HG03103 (cell line): ENCODE measurements around the gene MYOCD.
A peak's percentile ranks its signal among the peaks of the same experiment; 100 is the strongest.

Source experiments
- ATAC-seq: cut with Tn5 transposase; IDR thresholded peaks from one replicate; pipeline ENCODE4 v1.9.1; 2021; ENCODE audit warnings: low read depth; ENCODE audit not compliant: unreplicated experiment

MYOCD gene

GRCh38 chr17:12744786-12745185 lies 79.1 kb downstream of the MYOCD start:
- ATAC-seq: no peak

- no peak for ATAC-seq
Measured at GRCh38 chr17:12745486-12745885, 79.8 kb downstream of the MYOCD start.

GRCh38 chr17:12756786-12757185 lies 91.1 kb downstream of the MYOCD start:
- no peak for ATAC-seq

GRCh38 chr17:12759090-12759489 lies 93.4 kb downstream of the MYOCD start:
- no peak for ATAC-seq

DNA sequence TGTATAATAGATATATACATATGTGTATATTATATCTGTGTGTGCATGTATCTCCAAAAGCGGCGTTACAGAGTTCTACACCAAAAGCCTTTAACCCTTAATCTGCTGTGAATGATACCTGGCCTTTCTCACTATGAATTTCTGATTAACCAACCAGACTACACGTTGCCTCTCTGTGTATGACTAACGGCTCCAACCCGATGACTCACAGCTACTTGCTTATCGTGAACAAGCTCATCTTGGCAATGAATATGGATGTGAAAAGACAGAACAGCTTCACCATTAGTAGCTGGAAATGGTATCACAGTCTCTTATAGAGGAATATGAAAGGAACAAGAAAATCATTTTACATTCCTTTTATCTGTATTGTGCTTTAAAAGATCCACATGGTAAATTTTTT lies 99.9 kb downstream of the MYOCD start:
- ATAC-seq: no peak

GRCh38 chr17:12768255-12768654 lies 102.6 kb downstream of the MYOCD start:
- no peak for ATAC-seq

GRCh38 chr17:12769981-12770380 lies 104.3 kb downstream of the MYOCD start:
- no peak for ATAC-seq

GRCh38 chr17:12773153-12773552 lies 107.5 kb downstream of the MYOCD start:
- ATAC-seq: peak; percentile 72

GRCh38 chr17:12789075-12789480 lies 123.4 kb downstream of the MYOCD start:
- peak; percentile 88 for ATAC-seq

- peak; percentile 74 for ATAC-seq
Measured at GRCh38 chr17:12789481-12790248, 124.0 kb downstream of the MYOCD start, which contains the start of gene ARHGAP44. Gene ARHGAP44 (plus strand): TSS chr17:12789498. CDS start chr17:12789839, 341 bp downstream.

DNA sequence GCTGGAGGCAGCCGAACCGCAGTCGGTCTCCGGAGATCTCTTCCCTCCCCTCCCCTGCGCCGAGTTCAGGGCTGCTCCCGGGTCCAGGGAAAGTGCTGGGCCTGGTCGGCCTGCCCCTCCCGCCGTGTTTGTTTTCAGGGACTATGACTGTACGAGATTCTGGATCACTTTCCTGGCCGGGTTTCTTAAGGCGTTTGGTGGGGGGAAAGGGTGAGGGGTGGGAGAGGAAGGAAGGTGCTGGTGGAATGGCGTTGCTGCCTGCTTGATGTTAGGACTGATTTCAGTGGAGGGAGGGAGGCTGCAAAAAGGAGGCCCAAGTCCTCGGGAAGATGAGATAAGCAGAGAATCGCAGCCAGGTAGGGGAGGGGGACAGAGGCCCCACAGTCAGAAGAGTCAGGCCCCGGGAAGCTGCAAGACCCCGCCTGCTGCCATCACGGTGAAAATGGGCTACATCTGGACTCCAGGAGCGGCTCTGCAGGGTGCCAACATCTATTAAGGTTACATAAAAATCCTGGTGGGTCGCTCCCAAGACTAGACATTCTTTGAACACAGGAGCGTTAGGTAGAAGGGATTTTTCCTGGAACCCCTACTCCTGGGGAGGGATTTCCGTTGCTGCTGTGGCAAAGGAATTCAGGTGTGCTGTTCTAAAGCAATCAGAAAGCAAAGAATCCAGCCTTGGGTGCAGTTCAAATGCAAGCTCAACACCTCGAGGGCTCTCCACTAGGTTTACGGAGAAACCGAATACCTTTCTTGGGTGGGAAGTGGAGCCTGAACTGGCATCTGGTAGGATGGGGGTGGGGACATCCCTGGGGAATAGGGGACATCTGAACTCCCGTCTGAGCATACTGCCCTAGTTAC lies 124.8 kb downstream of the MYOCD start:
- ATAC-seq: no peak

GRCh38 chr17:12794919-12795532 lies 129.3 kb downstream of the MYOCD start:
- no peak for ATAC-seq

- ATAC-seq: no peak
Measured at GRCh38 chr17:12800855-12801365, 135.2 kb downstream of the MYOCD start.

DNA sequence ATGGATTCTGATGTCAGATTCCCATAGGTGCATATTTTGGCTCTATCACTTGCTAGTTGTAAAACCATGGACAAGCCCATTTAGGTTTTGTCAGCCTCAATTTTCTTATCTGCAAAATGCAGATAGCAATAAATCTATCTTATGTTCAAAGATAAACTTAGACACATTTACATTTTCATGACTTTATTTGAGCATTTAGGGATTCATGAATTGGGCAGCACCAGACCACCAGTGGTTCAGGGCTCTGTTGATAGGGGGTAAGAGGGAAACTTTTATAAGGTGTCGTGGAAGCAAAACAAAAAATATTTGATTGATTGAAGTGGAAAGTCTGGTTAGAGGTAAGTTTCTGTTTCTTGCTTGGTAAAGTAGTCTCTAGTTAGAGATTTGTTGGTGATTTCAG lies 140.9 kb downstream of the MYOCD start:
- ATAC-seq: no peak

DNA sequence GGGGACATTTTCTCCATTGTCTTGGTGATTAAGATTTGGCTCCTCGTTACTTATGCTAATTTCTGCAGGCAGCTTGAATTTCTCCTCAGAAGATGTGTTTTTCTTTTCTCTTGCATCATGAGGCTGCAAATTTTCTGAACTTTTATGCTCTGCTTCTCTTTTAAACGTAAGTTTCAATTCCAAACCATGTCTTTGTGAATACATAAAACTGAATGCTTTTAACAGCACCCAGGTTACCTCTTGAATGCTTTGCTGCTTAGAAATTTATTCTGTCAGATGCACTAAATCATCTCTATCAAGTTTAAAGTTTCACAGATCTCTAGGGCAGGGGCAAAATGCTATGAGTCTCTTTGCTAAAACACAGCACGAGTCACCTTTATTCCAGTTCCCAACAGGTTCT lies 143.0 kb downstream of the MYOCD start:
- ATAC-seq: no peak

DNA sequence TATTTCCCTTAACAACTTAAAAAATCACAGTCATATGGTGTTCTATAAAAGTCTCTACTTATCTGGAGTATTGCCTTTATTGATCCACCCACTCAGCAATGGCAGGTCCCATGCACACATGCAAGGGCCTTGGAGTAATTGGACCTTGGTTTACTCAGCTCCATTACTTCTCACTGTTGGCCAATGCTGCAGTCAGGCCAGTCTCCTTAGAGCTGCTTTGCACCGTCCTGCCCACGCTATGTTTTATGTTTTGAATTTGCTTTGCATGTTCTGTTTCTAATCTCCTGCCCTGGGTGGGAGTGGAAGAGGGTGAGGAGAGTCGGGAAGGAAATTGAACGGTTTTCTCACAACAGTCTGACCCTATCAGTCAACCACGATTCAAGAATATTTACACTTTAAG lies 147.2 kb downstream of the MYOCD start:
- ATAC-seq: no peak

DNA sequence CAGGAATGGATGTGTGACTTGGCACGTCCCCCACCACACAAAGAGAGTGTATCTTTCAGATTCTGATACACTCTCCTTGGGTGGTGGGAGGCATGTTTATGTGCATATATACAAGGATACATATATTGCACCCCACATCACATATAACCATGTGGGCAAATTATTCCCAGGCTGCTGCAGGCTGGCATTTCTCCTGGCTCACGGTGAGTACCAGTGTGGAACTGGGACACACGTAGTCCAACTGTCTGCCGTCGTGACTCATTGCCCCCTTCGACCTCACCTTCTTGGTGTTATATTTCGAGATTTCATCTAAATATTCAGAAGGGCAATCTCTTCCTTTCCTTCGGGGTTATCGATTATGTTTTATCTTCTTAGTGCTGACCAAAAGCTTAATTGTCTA lies 148.0 kb downstream of the MYOCD start:
- ATAC-seq: no peak

DNA sequence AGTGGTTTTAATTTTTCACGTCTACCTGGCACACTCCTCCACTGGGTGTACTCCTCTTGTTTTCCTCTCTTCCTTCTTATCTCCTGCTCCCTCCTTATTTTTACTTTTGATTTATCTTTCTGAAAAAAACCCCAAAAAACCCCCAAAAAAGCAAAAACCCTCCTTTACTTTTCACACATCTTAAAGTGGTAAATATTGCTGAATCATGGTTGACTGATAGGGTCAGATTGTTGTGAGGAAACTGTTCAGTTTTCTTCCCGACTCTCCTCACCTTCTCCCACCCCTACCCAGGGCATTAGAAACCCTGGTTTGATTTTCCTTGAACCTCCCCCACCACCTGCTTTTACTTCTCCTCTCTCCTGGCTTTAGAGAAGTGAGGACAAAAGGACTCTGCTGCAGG lies 149.0 kb downstream of the MYOCD start:
- no peak for ATAC-seq

DNA sequence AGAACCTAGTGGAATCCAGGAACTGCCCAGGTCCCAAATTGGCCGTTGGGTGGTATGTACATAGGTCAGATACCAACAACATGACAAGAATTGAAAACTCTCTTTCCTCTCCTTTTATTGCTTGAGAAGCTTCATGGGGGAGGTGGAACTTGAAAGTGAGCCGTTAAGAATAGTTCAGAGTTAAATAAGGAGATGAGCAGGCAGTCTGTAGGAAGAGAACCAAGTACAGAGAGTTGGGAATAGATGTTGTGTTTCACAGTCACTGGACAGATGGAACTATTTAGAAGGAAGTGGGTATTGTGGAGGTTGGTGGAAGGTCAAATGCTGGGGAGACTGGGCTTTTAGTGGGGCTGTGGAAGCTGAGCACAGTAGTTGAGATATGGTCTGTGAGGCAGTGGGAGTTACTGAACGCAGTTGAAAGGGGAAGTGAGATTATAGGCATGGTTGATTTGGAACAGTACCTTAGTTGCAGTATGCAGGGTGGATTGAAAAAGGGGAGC lies 150.0 kb downstream of the MYOCD start:
- peak; percentile 99 for ATAC-seq
